Measurements from ENCODE around the gene SBF2.
"Not testable (repeated sequence)": the region's sequence is repeated elsewhere in the genome, so short reads cannot be mapped to it uniquely, and the experiment has no call there.

The SBF2 gene

GRCh38 chr11:10064828-10065227 lies 229.2 kb downstream of the SBF2 start:
- DNase-seq (ENCODE audit: low spot score): no peak

- no peak for DNase-seq (ENCODE audit: low spot score)
Observed at GRCh38 chr11:10058356-10058755, 235.7 kb downstream of the SBF2 start.

- DNase-seq (ENCODE audit: low spot score): no peak
Observed at GRCh38 chr11:10051868-10052586, 242.0 kb downstream of the SBF2 start.

GRCh38 chr11:10050561-10050960 lies 243.5 kb downstream of the SBF2 start:
- DNase-seq (ENCODE audit: low spot score): no peak

GRCh38 chr11:10049756-10050155 lies 244.3 kb downstream of the SBF2 start:
- no peak for DNase-seq (ENCODE audit: low spot score)

GRCh38 chr11:10048350-10048749 lies 245.7 kb downstream of the SBF2 start:
- DNase-seq (ENCODE audit: low spot score): no peak

GRCh38 chr11:10044618-10045017 lies 249.4 kb downstream of the SBF2 start:
- no peak for DNase-seq (ENCODE audit: low spot score)

GRCh38 chr11:10042699-10043098 lies 251.3 kb downstream of the SBF2 start:
- no peak for DNase-seq (ENCODE audit: low spot score)

GRCh38 chr11:10041748-10042446 lies 252.1 kb downstream of the SBF2 start:
- DNase-seq (ENCODE audit: low spot score): no peak

GRCh38 chr11:10041332-10041731 lies 252.7 kb downstream of the SBF2 start:
- DNase-seq (ENCODE audit: low spot score): no peak

GRCh38 chr11:10038521-10039302 lies 255.3 kb downstream of the SBF2 start:
- no peak for DNase-seq (ENCODE audit: low spot score)

GRCh38 chr11:10035932-10036331 lies 258.1 kb downstream of the SBF2 start:
- not testable (repeated sequence) for DNase-seq (ENCODE audit: low spot score)

- DNase-seq (ENCODE audit: low spot score): peak; percentile 4
Observed at GRCh38 chr11:10032935-10033334, 261.1 kb downstream of the SBF2 start.

GRCh38 chr11:10030122-10030490 lies 263.9 kb downstream of the SBF2 start:
- no peak for DNase-seq (ENCODE audit: low spot score)

GRCh38 chr11:10029386-10030121 lies 264.5 kb downstream of the SBF2 start:
- DNase-seq (ENCODE audit: low spot score): no peak

- no peak for DNase-seq (ENCODE audit: low spot score)
Observed at GRCh38 chr11:10026514-10026913, 267.5 kb downstream of the SBF2 start.

- no peak for DNase-seq (ENCODE audit: low spot score)
Observed at GRCh38 chr11:10023212-10023611, 270.8 kb downstream of the SBF2 start.

GRCh38 chr11:10022764-10023163 lies 271.3 kb downstream of the SBF2 start:
- no peak for DNase-seq (ENCODE audit: low spot score)

GRCh38 chr11:10021563-10021962 lies 272.5 kb downstream of the SBF2 start:
- no peak for DNase-seq (ENCODE audit: low spot score)

- no peak for DNase-seq (ENCODE audit: low spot score)
Observed at GRCh38 chr11:10019906-10020682, 273.9 kb downstream of the SBF2 start.

GRCh38 chr11:10017911-10018310 lies 276.1 kb downstream of the SBF2 start:
- no peak for DNase-seq (ENCODE audit: low spot score)
